CD14-positive monocyte (primary cell): ENCODE measurements around the gene DBF4B. TPM values are rescaled to one million over a fixed set of nuclear protein-coding genes. Genes with fewer than 3 reads are reported as not detected.

Source experiments
- DNase-seq, 3 donors: peaks; one replicate each; pipeline ENCODE4 v3.0.0-alpha.2; 2011 to 2022
- H2AFZ ChIP-seq: 2 replicates; pipeline ENCODE4 v1.6.0; 2012; ENCODE audit warnings: mild to moderate bottlenecking, low read depth, low read length, inconsistent platforms; ENCODE audit not compliant: insufficient read depth, poor library complexity, severe bottlenecking
- H3K27ac ChIP-seq, 2 donors: 1 replicate in 1 of 2; 2 replicates in 1 of 2; pipeline ENCODE4 v1.5.1; 2012 to 2013; ENCODE audit warnings: low read length in 2 of 2, control low read depth in 1 of 2, inconsistent platforms in 1 of 2, low read depth in 1 of 2, mild to moderate bottlenecking in 1 of 2
- H3K27me3 ChIP-seq, 2 donors: one replicate each; pipeline versions ENCODE4 v1.6.0 to v1.6.1; 2011 to 2013; ENCODE audit warnings: low read length in 2 of 2; ENCODE audit not compliant: control insufficient read depth in 2 of 2, insufficient read depth in 2 of 2
- H3K36me3 ChIP-seq, 2 donors: replicated peaks in 1 of 2; 1 replicate in 1 of 2; 2 replicates in 1 of 2; pipeline versions ENCODE4 v1.5.1 to v1.6.1; 2012 to 2013; ENCODE audit warnings: low read length in 2 of 2, control low read depth in 1 of 2, inconsistent platforms in 1 of 2, mild to moderate bottlenecking in 1 of 2; ENCODE audit not compliant: insufficient read depth in 2 of 2, control insufficient read depth in 1 of 2
- H3K4me1 ChIP-seq, 2 donors: 1 replicate in 1 of 2; 2 replicates in 1 of 2; pipeline versions ENCODE4 v1.5.1 to v1.6.1; 2012 to 2013; ENCODE audit warnings: low read length in 2 of 2, control low read depth in 1 of 2, inconsistent platforms in 1 of 2, mild to moderate bottlenecking in 1 of 2, moderate library complexity in 1 of 2; ENCODE audit not compliant: insufficient read depth in 2 of 2, control insufficient read depth in 1 of 2
- H3K4me2 ChIP-seq: replicated peaks from 2 replicates; pipeline ENCODE3; 2012; ENCODE audit warnings: low read length, moderate library complexity, mild to moderate bottlenecking; ENCODE audit not compliant: poor library complexity, severe bottlenecking; ENCODE audit errors: extremely low read depth
- H3K4me3 ChIP-seq, 3 experiments: fragments of 200-600 bp in 1 of 3; sonication (generic) in 1 of 3; replicated peaks in 1 of 3; 1 replicate in 2 of 3; 2 replicates in 1 of 3; pipeline ENCODE4 v1.5.1; 2011 to 2013; ENCODE audit warnings: low read length in 3 of 3, mild to moderate bottlenecking in 3 of 3, control low read depth in 2 of 3, low read depth in 2 of 3, inconsistent platforms in 1 of 3, moderate library complexity in 1 of 3
- H3K79me2 ChIP-seq: 2 replicates; pipeline ENCODE4 v1.6.0; 2012; ENCODE audit warnings: mild to moderate bottlenecking, control low read depth, inconsistent platforms, low read length, moderate library complexity; ENCODE audit not compliant: insufficient read depth
- H3K9ac ChIP-seq: 2 replicates; pipeline ENCODE4 v1.6.0; 2017; ENCODE audit warnings: low read length, mild to moderate bottlenecking; ENCODE audit not compliant: insufficient read depth, poor library complexity, severe bottlenecking
- H3K9me3 ChIP-seq, 2 donors: replicated peaks in 1 of 2; 1 replicate in 1 of 2; 2 replicates in 1 of 2; pipeline versions ENCODE4 v1.5.1 to v1.6.1; 2012 to 2013; ENCODE audit warnings: low read length in 2 of 2, control low read depth in 1 of 2; ENCODE audit not compliant: control insufficient read depth in 1 of 2, insufficient read depth in 1 of 2
- H4K20me1 ChIP-seq: 2 replicates; pipeline ENCODE4 v1.6.0; 2012; ENCODE audit warnings: mild to moderate bottlenecking, low read length, control low read depth, moderate library complexity; ENCODE audit not compliant: insufficient read depth
- H3K27ac Mint-ChIP-seq, 7 donors: one replicate each; pipeline ENCODE4 v1.8.0; 2020; ENCODE audit warnings: mild to moderate bottlenecking in 7 of 7, mixed read lengths in 7 of 7, moderate library complexity in 6 of 7, inconsistent platforms in 2 of 7
- H3K27me3 Mint-ChIP-seq, 3 donors: one replicate each; pipeline ENCODE4 v1.8.0; 2021 to 2022; ENCODE audit warnings: low read depth in 3 of 3, mild to moderate bottlenecking in 3 of 3, mixed read lengths in 3 of 3, moderate library complexity in 3 of 3, inconsistent platforms in 1 of 3
- H3K36me3 Mint-ChIP-seq, 2 donors: one replicate each; pipeline ENCODE4 v1.8.0; 2020; ENCODE audit warnings: mixed read lengths in 2 of 2, inconsistent platforms in 1 of 2, mild to moderate bottlenecking in 1 of 2
- H3K4me1 Mint-ChIP-seq: one replicate; pipeline ENCODE4 v1.8.0; 2020; ENCODE audit warnings: mild to moderate bottlenecking, mixed read lengths
- H3K4me3 Mint-ChIP-seq, 2 donors: one replicate each; pipeline ENCODE4 v1.8.0; 2020; ENCODE audit warnings: mild to moderate bottlenecking in 2 of 2, mixed read lengths in 2 of 2, moderate library complexity in 1 of 2
- H3K9me3 Mint-ChIP-seq, 7 donors: one replicate each; pipeline ENCODE4 v1.8.0; 2020 to 2022; ENCODE audit warnings: mixed read lengths in 7 of 7, mild to moderate bottlenecking in 6 of 7, moderate library complexity in 6 of 7, inconsistent platforms in 2 of 7
- CTCF ChIP-seq: fragments of 200-600 bp; IDR thresholded peaks from one replicate; pipeline ENCODE4 v1.8.0; 2022; ENCODE audit warnings: antibody characterized with exemption, mild to moderate bottlenecking
- WGBS: methylation state at CpG from one replicate; pipeline ENCODE4 v1.1.5; 2013; ENCODE audit warnings: missing lambda C conversion rate; ENCODE audit not compliant: insufficient coverage; 5-methylcytosine and 5-hydroxymethylcytosine counted together
- intact Hi-C, 2 donors: fragments of 100-400 bp; cut with micrococcal nuclease; formaldehyde crosslinking; loops; one replicate each; pipeline versions ENCODE4 v1.15.0 to v1.15.1; 2023
- polyA plus RNA-seq, 3 donors: library from polyadenylated mRNA; depleted of rRNA in 1 of 3; unstranded in 2 of 3; stranded (reverse) in 1 of 3; fragments of 300-500 nt in 2 of 3; fragments of >200 nt in 1 of 3; fragmentation: Illumina TruSeq in 2 of 3; gene quantifications; 1 replicate in 2 of 3; 2 replicates in 1 of 3; pipeline ENCODE4 v1.2.3, GENCODE V29; 2012 to 2021

The DBF4B gene
- polyA plus RNA-seq, 3 donors = 0.23 to 2.9 (median 0.34) TPM

- Histone ChIP-seq H2AFZ (no peak overlapping the region), H4K20me1 (no peaks in the 10 kb centered on the region), H3K27ac (no peak overlapping the region), H3K27me3 (peaks cover 0 to 21% of the 10 kb centered on the region in 2 donors), H3K4me3 (no peak overlapping the region), H3K9ac (no peak overlapping the region), H3K4me2 (no peak overlapping the region), H3K79me2 (no peaks in the 10 kb centered on the region), H3K9me3 (no peaks in the 10 kb centered on the region), H3K36me3 (no peaks in the 10 kb centered on the region), H3K4me1 (peaks cover 18 to 23% of the 10 kb centered on the region in 2 donors)
- Mint-ChIP-seq H3K27me3 (peaks cover 21 to 49% (median 30%) of the 10 kb centered on the region in 3 donors), H3K9me3 (peaks cover 0 to 2% (median 0%) of the 10 kb centered on the region in 7 donors), H3K27ac (no peak overlapping the region), H3K4me3 (no peak overlapping the region), H3K4me1 (peaks cover 19% of the 10 kb centered on the region), H3K36me3 (no peaks in the 10 kb centered on the region)
- intact Hi-C loops = no loop called here
- 83% methylated on average over 2 of the region's 12 CpGs for WGBS
- no peak for DNase-seq
- TF ChIP-seq CTCF = no peak
These were observed 71.7 kb downstream of the DBF4B start for GRCh38 chr17:44780161-44780560.

- Histone ChIP-seq H4K20me1 (no peaks in the 10 kb centered on the region), H3K4me2 (no peak overlapping the region), H3K4me3 (no peak overlapping the region), H3K4me1 (peaks cover 13 to 15% of the 10 kb centered on the region in 2 donors), H3K9ac (no peak overlapping the region), H3K9me3 (no peaks in the 10 kb centered on the region), H3K27me3 (peaks cover 0 to 21% of the 10 kb centered on the region in 2 donors), H2AFZ (no peak overlapping the region), H3K79me2 (no peaks in the 10 kb centered on the region), H3K27ac (no peak overlapping the region), H3K36me3 (no peaks in the 10 kb centered on the region)
- no peak for DNase-seq
- Mint-ChIP-seq H3K27me3 (peaks cover 21 to 49% (median 31%) of the 10 kb centered on the region in 3 donors), H3K9me3 (peaks cover 0 to 2% (median 0%) of the 10 kb centered on the region in 7 donors), H3K4me3 (no peak overlapping the region), H3K4me1 (peaks cover 11% of the 10 kb centered on the region), H3K36me3 (no peaks in the 10 kb centered on the region), H3K27ac (no peak overlapping the region)
- no peak for TF ChIP-seq CTCF
- WGBS = 94% methylated on average over 11 of the region's 14 CpGs
- intact Hi-C loops = no loop called here
These were observed 72.5 kb downstream of the DBF4B start for GRCh38 chr17:44780845-44781480.
